ENCODE measurements around the gene GPR161.

Gene GPR161

DNA sequence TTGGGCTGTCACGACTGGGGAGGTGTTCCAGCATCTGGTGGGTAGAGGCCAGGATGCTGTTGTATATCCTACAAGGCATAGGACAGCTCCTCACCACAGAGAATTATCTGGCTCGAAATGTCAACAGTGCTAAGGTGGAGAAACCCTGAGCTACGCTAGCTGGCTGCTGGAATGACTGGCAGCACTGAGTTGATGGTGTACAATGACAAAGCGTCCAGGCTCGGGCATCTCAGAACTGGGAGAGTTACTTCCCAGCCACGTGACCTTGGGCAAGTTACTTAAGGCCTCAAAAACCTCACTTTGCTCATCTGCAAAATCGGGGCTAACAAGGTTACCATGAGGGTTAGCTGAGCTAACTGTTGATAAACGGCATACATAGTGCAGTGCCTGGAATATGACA is 35.4 kb downstream of the GPR161 start:
- no peak overlapping the region for H3K23ac ChIP-seq (ENCODE audit: low read length)
- no peak overlapping the region for H3K27ac ChIP-seq (ENCODE audit: low read depth, low read length)
- no peak overlapping the region for H3K9ac ChIP-seq (ENCODE audit: low read length)
- no peaks in the 10 kb centered on the region for H3K79me1 ChIP-seq (ENCODE audit: low read length)
- H2AK5ac ChIP-seq (ENCODE audit: low read length): no peak overlapping the region
- H2BK15ac ChIP-seq (replicated peaks; ENCODE audit: low read depth): no peak overlapping the region
- WGBS (ENCODE audit: extremely low coverage, insufficient coverage, low lambda C conversion rate): no CpG with 5 or more reads among the region's 8 CpGs
- no peak overlapping the region for H3K4me3 ChIP-seq (ENCODE audit: low read length)
- H3K4me1 ChIP-seq (ENCODE audit: control insufficient read depth, low read depth, low read length): no peaks in the 10 kb centered on the region
- no peak overlapping the region for H4K8ac ChIP-seq (ENCODE audit: low read depth, low read length)
- H3K36me3 ChIP-seq (ENCODE audit: control insufficient read depth, insufficient read depth, low read length): no peaks in the 10 kb centered on the region
- no peaks in the 10 kb centered on the region for H3K79me2 ChIP-seq (ENCODE audit: control insufficient read depth, insufficient read depth, low read length)
- no peak overlapping the region for H3K4ac ChIP-seq (ENCODE audit: low read depth, low read length)
- H2BK5ac ChIP-seq (ENCODE audit: low read length): no peak overlapping the region
- H3K4me2 ChIP-seq (ENCODE audit: low read length): no peak overlapping the region
- no peak overlapping the region for H3K18ac ChIP-seq (ENCODE audit: low read length)
- no peak overlapping the region for H3K56ac ChIP-seq (ENCODE audit: low read length)
- H3K27me3 ChIP-seq (ENCODE audit: insufficient read depth, low read length, poor library complexity): no peaks in the 10 kb centered on the region
- no peak overlapping the region for H4K5ac ChIP-seq (ENCODE audit: low read length)
- DNase-seq: no peak
- no peak overlapping the region for H2BK120ac ChIP-seq (ENCODE audit: low read depth, low read length)

DNA sequence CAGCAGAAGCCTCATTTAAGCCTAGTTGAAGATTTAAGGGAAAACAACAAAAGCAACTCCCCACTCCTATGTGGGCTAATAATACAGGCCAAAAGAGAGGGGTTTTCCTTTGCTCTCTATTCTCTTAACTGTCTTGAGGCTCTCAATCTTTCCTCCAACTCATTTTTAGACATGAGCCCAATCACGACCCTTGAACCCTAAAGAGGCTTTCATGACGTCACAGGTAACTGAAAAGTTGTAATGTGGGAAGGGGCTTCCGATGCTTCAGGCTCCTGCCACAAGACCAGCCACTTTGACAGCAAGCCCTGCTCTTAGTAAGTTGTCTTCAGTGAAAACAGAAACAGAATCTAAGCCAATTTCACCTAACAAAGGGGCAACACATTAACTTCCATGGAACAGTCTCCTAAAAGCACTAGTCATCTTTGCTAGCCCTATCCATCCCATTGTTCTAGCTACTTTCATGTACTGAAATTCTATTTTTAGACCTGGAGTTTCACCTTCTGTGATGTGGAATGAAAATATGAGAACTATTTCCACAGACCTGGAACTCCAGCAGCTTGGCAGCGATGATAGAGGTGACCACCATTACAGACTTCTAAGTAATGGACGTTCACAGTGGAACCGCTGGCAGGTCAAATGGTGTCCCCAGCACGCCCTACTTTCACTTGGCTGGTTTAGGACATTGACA is 36.3 kb downstream of the GPR161 start:
- H3K18ac ChIP-seq (ENCODE audit: low read length): no peak overlapping the region
- H3K9ac ChIP-seq (ENCODE audit: low read length): no peak overlapping the region
- H3K4me2 ChIP-seq (ENCODE audit: low read length): no peak overlapping the region
- H4K5ac ChIP-seq (ENCODE audit: low read length): no peak overlapping the region
- H3K4me1 ChIP-seq (ENCODE audit: control insufficient read depth, low read depth, low read length): no peaks in the 10 kb centered on the region
- no peak overlapping the region for H3K56ac ChIP-seq (ENCODE audit: low read length)
- H2AK5ac ChIP-seq (ENCODE audit: low read length): no peak overlapping the region
- H3K36me3 ChIP-seq (ENCODE audit: control insufficient read depth, insufficient read depth, low read length): no peaks in the 10 kb centered on the region
- H3K79me2 ChIP-seq (ENCODE audit: control insufficient read depth, insufficient read depth, low read length): no peaks in the 10 kb centered on the region
- DNase-seq: no peak
- H3K27ac ChIP-seq (ENCODE audit: low read depth, low read length): no peak overlapping the region
- no peak overlapping the region for H2BK5ac ChIP-seq (ENCODE audit: low read length)
- H3K4me3 ChIP-seq (ENCODE audit: low read length): no peak overlapping the region
- H4K8ac ChIP-seq (ENCODE audit: low read depth, low read length): no peak overlapping the region
- no peaks in the 10 kb centered on the region for H3K79me1 ChIP-seq (ENCODE audit: low read length)
- no peaks in the 10 kb centered on the region for H3K27me3 ChIP-seq (ENCODE audit: insufficient read depth, low read length, poor library complexity)
- no peak overlapping the region for H2BK15ac ChIP-seq (replicated peaks; ENCODE audit: low read depth)
- WGBS (ENCODE audit: extremely low coverage, insufficient coverage, low lambda C conversion rate): no CpG with 5 or more reads among the region's 7 CpGs
- H3K4ac ChIP-seq (ENCODE audit: low read depth, low read length): no peak overlapping the region
- H3K23ac ChIP-seq (ENCODE audit: low read length): no peak overlapping the region
- H2BK120ac ChIP-seq (ENCODE audit: low read depth, low read length): no peak overlapping the region

DNA sequence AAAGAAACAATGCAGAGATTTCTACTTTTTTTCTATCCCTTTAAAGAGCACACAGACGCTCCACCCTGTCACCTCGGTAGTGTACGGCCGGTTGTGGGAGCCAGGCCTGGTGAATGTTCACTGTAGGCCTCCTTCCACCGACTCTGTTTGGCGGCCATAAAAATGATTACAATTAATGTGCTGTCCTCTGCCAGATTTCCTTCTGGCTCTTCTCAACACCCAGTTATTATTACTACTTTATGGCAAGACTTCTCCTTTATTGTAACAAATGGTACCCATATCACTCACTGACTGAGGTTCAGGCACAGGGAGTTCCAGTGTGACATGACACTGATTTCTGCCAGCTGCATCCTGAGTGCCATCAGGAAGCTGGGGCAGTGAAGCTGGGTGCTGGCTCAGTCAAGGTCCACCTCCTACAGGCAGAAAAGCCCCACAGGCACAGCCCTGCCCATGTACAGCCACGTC is 37.4 kb downstream of the GPR161 start:
- H3K9ac ChIP-seq (ENCODE audit: low read length): no peak overlapping the region
- no CpG with 5 or more reads among the region's 7 CpGs for WGBS (ENCODE audit: extremely low coverage, insufficient coverage, low lambda C conversion rate)
- no peak overlapping the region for H3K4me2 ChIP-seq (ENCODE audit: low read length)
- no peak overlapping the region for H3K56ac ChIP-seq (ENCODE audit: low read length)
- H3K18ac ChIP-seq (ENCODE audit: low read length): no peak overlapping the region
- no peak overlapping the region for H2AK5ac ChIP-seq (ENCODE audit: low read length)
- H3K23ac ChIP-seq (ENCODE audit: low read length): no peak overlapping the region
- H2BK5ac ChIP-seq (ENCODE audit: low read length): no peak overlapping the region
- no peak overlapping the region for H4K8ac ChIP-seq (ENCODE audit: low read depth, low read length)
- no peak overlapping the region for H4K5ac ChIP-seq (ENCODE audit: low read length)
- no peaks in the 10 kb centered on the region for H3K36me3 ChIP-seq (ENCODE audit: control insufficient read depth, insufficient read depth, low read length)
- DNase-seq: no peak
- no peak overlapping the region for H3K27ac ChIP-seq (ENCODE audit: low read depth, low read length)
- no peak overlapping the region for H2BK120ac ChIP-seq (ENCODE audit: low read depth, low read length)
- no peaks in the 10 kb centered on the region for H3K4me1 ChIP-seq (ENCODE audit: control insufficient read depth, low read depth, low read length)
- no peak overlapping the region for H3K4ac ChIP-seq (ENCODE audit: low read depth, low read length)
- no peak overlapping the region for H3K4me3 ChIP-seq (ENCODE audit: low read length)
- H2BK15ac ChIP-seq (replicated peaks; ENCODE audit: low read depth): no peak overlapping the region
- H3K27me3 ChIP-seq (ENCODE audit: insufficient read depth, low read length, poor library complexity): no peaks in the 10 kb centered on the region
- H3K79me2 ChIP-seq (ENCODE audit: control insufficient read depth, insufficient read depth, low read length): no peaks in the 10 kb centered on the region
- no peaks in the 10 kb centered on the region for H3K79me1 ChIP-seq (ENCODE audit: low read length)

DNA sequence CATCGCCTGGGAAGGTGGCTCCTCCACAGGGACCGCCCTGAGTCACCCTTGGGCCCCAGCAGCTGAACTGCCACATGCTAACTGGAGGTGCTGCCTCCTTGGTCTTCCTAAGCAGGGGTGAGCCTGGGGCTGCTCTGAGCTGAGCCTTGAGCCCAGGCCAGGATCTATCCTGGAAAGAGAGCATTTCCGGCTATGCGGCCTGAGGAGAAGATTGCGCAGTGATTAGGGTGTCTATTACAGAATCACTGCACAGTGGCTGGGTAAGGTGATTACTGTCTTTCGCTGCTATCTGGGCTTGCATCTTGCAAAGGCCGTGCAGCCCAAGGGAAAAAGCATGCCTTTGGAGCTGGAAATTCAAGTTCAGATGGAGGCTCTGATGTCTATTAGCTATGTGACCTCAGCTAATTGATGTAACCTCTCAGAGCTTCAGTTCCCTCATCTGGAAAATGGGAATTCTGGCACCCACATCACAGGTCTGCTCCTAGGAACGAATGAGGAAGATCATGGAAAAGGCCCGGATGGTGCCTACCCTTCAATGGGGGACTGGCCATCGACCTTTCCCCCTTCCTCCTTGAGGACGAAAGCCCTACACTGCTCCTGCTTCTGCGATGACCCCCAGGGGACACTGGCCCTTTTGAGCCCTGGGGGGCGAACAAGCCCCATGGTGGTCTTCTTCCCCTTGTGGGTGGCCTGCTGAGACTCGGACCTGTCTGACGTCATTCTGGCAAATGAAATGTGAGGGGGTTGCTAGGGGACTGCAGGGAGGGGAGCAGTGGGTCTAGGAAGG is 38.0 kb downstream of the GPR161 start:
- Histone ChIP-seq H3K4ac (ENCODE audit: low read depth, low read length) (no peak overlapping the region), H3K4me3 (ENCODE audit: low read length) (no peak overlapping the region), H3K79me1 (ENCODE audit: low read length) (no peaks in the 10 kb centered on the region), H2BK120ac (ENCODE audit: low read depth, low read length) (no peak overlapping the region), H3K23ac (ENCODE audit: low read length) (no peak overlapping the region), H3K4me1 (ENCODE audit: control insufficient read depth, low read depth, low read length) (no peaks in the 10 kb centered on the region), H3K18ac (ENCODE audit: low read length) (no peak overlapping the region), H3K79me2 (ENCODE audit: control insufficient read depth, insufficient read depth, low read length) (no peaks in the 10 kb centered on the region), H2BK15ac (replicated peaks; ENCODE audit: low read depth) (no peak overlapping the region), H3K36me3 (ENCODE audit: control insufficient read depth, insufficient read depth, low read length) (no peaks in the 10 kb centered on the region), H2BK5ac (ENCODE audit: low read length) (no peak overlapping the region), H2AK5ac (ENCODE audit: low read length) (no peak overlapping the region), H3K27ac (ENCODE audit: low read depth, low read length) (no peak overlapping the region), H3K56ac (ENCODE audit: low read length) (no peak overlapping the region), H3K4me2 (ENCODE audit: low read length) (no peak overlapping the region), H4K5ac (ENCODE audit: low read length) (no peak overlapping the region), H4K8ac (ENCODE audit: low read depth, low read length) (no peak overlapping the region), H3K27me3 (ENCODE audit: insufficient read depth, low read length, poor library complexity) (no peaks in the 10 kb centered on the region), H3K9ac (ENCODE audit: low read length) (no peak overlapping the region)
- no peak for DNase-seq
- WGBS (ENCODE audit: extremely low coverage, insufficient coverage, low lambda C conversion rate): no CpG with 5 or more reads among the region's 15 CpGs

DNA sequence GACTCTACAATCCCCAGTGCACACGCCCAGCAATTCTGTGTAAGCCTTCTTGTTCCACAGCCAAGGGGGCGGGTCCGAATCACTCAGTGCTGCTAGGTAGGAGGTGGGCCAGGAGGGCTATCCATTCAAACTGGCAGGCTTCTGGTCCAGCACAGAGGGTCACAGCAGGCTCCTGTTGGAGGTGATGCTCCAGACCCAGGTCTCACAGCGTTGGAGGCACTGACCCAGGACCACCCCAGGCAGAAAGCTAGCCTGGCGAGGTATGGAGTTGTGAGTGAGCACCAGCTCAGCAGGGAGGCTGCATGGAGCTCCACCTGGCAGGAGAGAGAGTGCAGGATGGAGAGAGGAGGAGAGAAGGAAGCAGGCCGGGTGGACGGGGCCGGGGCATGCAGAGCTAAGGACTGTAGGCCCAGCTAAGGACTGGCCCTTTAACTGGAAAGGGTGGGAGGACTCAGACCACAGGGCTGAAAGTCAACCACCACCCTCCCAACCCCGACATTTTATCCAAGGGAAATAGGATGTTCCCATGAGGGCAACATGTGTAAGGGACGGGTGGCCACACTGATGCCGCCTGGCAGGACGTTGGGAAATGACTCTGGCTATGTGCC is 38.7 kb downstream of the GPR161 start:
- Histone ChIP-seq H3K9ac (ENCODE audit: low read length) (no peak overlapping the region), H3K4me1 (ENCODE audit: control insufficient read depth, low read depth, low read length) (no peaks in the 10 kb centered on the region), H2BK5ac (ENCODE audit: low read length) (no peak overlapping the region), H3K4me2 (ENCODE audit: low read length) (no peak overlapping the region), H2BK15ac (replicated peaks; ENCODE audit: low read depth) (no peak overlapping the region), H3K4ac (ENCODE audit: low read depth, low read length) (no peak overlapping the region), H3K27ac (ENCODE audit: low read depth, low read length) (no peak overlapping the region), H2BK120ac (ENCODE audit: low read depth, low read length) (no peak overlapping the region), H4K8ac (ENCODE audit: low read depth, low read length) (no peak overlapping the region), H3K36me3 (ENCODE audit: control insufficient read depth, insufficient read depth, low read length) (no peaks in the 10 kb centered on the region), H3K79me2 (ENCODE audit: control insufficient read depth, insufficient read depth, low read length) (no peaks in the 10 kb centered on the region), H4K5ac (ENCODE audit: low read length) (no peak overlapping the region), H3K56ac (ENCODE audit: low read length) (no peak overlapping the region), H3K79me1 (ENCODE audit: low read length) (no peaks in the 10 kb centered on the region), H3K27me3 (ENCODE audit: insufficient read depth, low read length, poor library complexity) (no peaks in the 10 kb centered on the region), H3K4me3 (ENCODE audit: low read length) (no peak overlapping the region), H3K23ac (ENCODE audit: low read length) (no peak overlapping the region), H2AK5ac (ENCODE audit: low read length) (no peak overlapping the region), H3K18ac (ENCODE audit: low read length) (no peak overlapping the region)
- no peak for DNase-seq
- no CpG with 5 or more reads among the region's 12 CpGs for whole genome bisulfite sequencing (ENCODE audit: extremely low coverage, insufficient coverage, low lambda C conversion rate)

Measured in mesendoderm (in vitro differentiated cells).